ENCODE measurements around the gene SYS1.

Gene SYS1

DNA sequence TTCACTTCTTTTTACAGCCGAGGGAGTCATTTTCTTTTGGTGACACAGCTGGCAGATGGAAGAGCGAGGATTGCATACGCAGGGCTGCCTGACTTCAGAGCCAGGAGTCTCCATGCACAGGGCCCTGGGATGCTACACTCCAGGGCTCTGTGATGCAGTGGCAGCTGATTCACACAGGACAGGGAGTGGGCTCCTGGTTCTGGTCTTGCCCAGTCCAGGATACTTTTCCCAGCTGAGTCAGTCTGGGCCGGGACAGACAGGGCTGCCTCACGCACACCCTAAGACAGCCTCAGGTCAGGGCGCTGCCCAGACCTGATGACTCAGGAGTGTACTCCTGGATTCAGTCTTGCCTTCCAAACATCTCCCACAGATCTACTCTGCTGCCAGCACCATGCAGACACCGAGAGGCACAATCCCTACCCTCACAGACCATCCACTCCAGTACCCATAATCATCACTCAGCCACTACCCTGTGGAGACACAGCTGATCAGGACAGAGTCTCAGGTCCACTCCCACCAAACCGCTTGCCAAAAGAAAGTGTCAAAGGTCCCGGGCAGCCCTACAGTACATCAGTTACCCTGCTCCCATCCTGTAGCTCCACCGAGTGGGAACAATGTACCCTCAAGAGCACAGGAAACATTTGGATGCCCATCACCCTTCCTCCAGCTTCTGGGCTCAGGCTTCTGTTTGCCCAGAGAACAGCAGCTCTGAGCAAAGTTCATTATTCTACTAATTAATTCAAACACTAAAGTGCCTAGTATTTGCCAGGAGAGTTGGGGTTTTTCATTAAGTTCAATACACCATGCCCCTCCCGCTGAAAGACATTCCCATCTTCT is 26.2 kb upstream of the SYS1 start:
- Histone ChIP-seq H3K4me3 (replicated peaks; ENCODE audit: insufficient read depth, low read length) (no peak overlapping the region), H3K27me3 (ENCODE audit: insufficient read depth, poor library complexity, severe bottlenecking) (no peaks in the 10 kb centered on the region), H3K27ac (replicated peaks) (no peak overlapping the region)
- no peak for TF ChIP-seq REST (IDR thresholded peaks at IDR 0.05; ENCODE audit: insufficient replicate concordance, low read depth)
- TF ChIP-seq GABPA (IDR thresholded peaks at IDR 0.05; ENCODE audit: low read depth): no peak
- TF ChIP-seq SPI1 (IDR thresholded peaks at IDR 0.05; ENCODE audit: borderline replicate concordance, low read depth): no peak
- TF ChIP-seq POLR2AphosphoS5 (IDR thresholded peaks at IDR 0.05; ENCODE audit: low read depth): no peak
- TF ChIP-seq CTCF (IDR thresholded peaks at IDR 0.05; ENCODE audit: insufficient read depth, low read length): no peak
- no peak for DNase-seq (ENCODE audit: low read depth in 1 of 2, low spot score in 1 of 2)

GRCh38 chr20:45337367-45338120 is 25.4 kb upstream of the SYS1 start:
- no peaks in the 10 kb centered on the region for H3K27me3 ChIP-seq (ENCODE audit: insufficient read depth, poor library complexity, severe bottlenecking)
- no peak overlapping the region for H3K4me3 ChIP-seq (replicated peaks; ENCODE audit: insufficient read depth, low read length)
- DNase-seq (ENCODE audit: low read depth in 1 of 2, low spot score in 1 of 2): no peak
- H3K27ac ChIP-seq (replicated peaks): no peak overlapping the region
- TF ChIP-seq CTCF (IDR thresholded peaks at IDR 0.05; ENCODE audit: insufficient read depth, low read length) (no peak), POLR2AphosphoS5 (IDR thresholded peaks at IDR 0.05; ENCODE audit: low read depth) (no peak), GABPA (IDR thresholded peaks at IDR 0.05; ENCODE audit: low read depth) (no peak), SPI1 (IDR thresholded peaks at IDR 0.05; ENCODE audit: borderline replicate concordance, low read depth) (no peak), REST (IDR thresholded peaks at IDR 0.05; ENCODE audit: insufficient replicate concordance, low read depth) (no peak)

DNA sequence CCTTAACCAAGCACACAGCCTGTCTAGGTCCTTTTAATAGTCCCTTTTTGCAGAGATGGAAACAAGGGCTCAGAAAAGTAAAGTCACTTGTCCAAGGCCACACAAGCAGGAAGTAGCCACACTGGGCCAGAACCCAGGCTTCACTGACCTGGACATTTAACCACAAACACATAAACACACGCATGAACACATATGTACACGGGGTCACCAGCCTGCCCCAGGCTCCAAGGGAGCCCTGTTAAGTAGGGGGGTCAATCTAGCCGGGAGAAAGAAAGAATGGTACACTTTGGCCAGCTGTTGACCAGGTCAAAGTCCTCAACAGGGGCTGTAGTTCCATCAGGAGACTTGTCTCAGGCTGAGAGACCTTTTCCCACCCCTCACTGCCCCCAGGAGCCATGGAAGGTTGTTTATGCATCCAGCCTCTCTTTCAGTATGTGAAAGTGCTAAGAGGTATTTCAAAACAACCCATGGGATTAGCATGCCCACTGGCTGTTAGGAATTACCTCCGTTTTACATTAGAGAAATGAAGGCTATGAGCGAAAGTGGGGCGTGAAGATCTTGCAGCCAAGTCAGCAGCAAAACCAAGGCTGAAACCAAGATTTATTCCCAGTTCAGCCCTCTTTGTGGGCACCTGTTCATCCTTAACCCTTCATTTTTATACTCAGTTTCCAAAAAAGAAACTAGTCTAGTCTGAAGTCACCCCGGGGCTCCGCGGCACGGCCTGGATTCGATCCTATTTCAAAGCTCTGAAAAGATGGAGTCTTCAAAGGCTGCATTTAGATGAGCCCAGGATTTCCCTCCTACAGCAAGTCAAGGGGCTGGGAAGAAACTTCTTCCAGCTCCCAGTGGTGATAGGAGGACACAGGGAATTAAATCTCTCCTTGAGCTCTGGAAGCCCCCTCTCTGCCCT is 24.6 kb upstream of the SYS1 start:
- H3K27ac ChIP-seq (replicated peaks): no peak overlapping the region
- no peak for TF ChIP-seq GABPA (IDR thresholded peaks at IDR 0.05; ENCODE audit: low read depth)
- no peak for TF ChIP-seq SPI1 (IDR thresholded peaks at IDR 0.05; ENCODE audit: borderline replicate concordance, low read depth)
- no peak for TF ChIP-seq CTCF (IDR thresholded peaks at IDR 0.05; ENCODE audit: insufficient read depth, low read length)
- no peak for TF ChIP-seq REST (IDR thresholded peaks at IDR 0.05; ENCODE audit: insufficient replicate concordance, low read depth)
- no peak for TF ChIP-seq POLR2AphosphoS5 (IDR thresholded peaks at IDR 0.05; ENCODE audit: low read depth)
- no peaks in the 10 kb centered on the region for H3K27me3 ChIP-seq (ENCODE audit: insufficient read depth, poor library complexity, severe bottlenecking)
- no peak overlapping the region for H3K4me3 ChIP-seq (replicated peaks; ENCODE audit: insufficient read depth, low read length)
- no peak for DNase-seq (ENCODE audit: low read depth in 1 of 2, low spot score in 1 of 2)
